Stimulated activated CD4-positive, alpha-beta T cell treated with anti-CD3 and anti-CD28 coated beads, Interleukin-1b, Interleukin-23, amount 100 ng/mL, for 24 hours (primary cell): ENCODE results near the gene PDLIM5.

Source experiments
- DNase-seq, 4 experiments: peaks; one replicate each; pipeline ENCODE4 v3.0.0-alpha.2; 2020; ENCODE audit warnings: low read depth in 4 of 4, low spot score in 1 of 4

The PDLIM5 gene

GRCh38 chr4:94525993-94526728, 74.4 kb downstream of the PDLIM5 start:
- no peak for DNase-seq

- DNase-seq = no peak
Measured at GRCh38 chr4:94527556-94528233, 76.0 kb downstream of the PDLIM5 start.

GRCh38 chr4:94528792-94529451, 77.2 kb downstream of the PDLIM5 start:
- DNase-seq = no peak

GRCh38 chr4:94530073-94530472, 78.3 kb downstream of the PDLIM5 start:
- no peak for DNase-seq

- DNase-seq = no peak
Measured at GRCh38 chr4:94531991-94532789, 80.4 kb downstream of the PDLIM5 start.

GRCh38 chr4:94533405-94534223, 81.9 kb downstream of the PDLIM5 start:
- no peak for DNase-seq

- no peak for DNase-seq
Measured at GRCh38 chr4:94534401-94535312, 82.9 kb downstream of the PDLIM5 start.

- DNase-seq = no peak
Measured at GRCh38 chr4:94536049-94536448, 84.3 kb downstream of the PDLIM5 start.

- no peak for DNase-seq
Measured at GRCh38 chr4:94536649-94537469, 85.1 kb downstream of the PDLIM5 start.

- no peak for DNase-seq
Measured at GRCh38 chr4:94537921-94538628, 86.3 kb downstream of the PDLIM5 start.

GRCh38 chr4:94540476-94540875, 88.7 kb downstream of the PDLIM5 start:
- DNase-seq = no peak

- no peak for DNase-seq
Measured at GRCh38 chr4:94544811-94545210, 93.1 kb downstream of the PDLIM5 start.

GRCh38 chr4:94545296-94545695, 93.6 kb downstream of the PDLIM5 start:
- no peak for DNase-seq

- DNase-seq = no peak
Measured at GRCh38 chr4:94546949-94547348, 95.2 kb downstream of the PDLIM5 start.

- no peak for DNase-seq
Measured at GRCh38 chr4:94548571-94548970, 96.8 kb downstream of the PDLIM5 start.

GRCh38 chr4:94550352-94550751, 98.6 kb downstream of the PDLIM5 start:
- no peak for DNase-seq

- no peak for DNase-seq
Measured at GRCh38 chr4:94550851-94551250, 99.1 kb downstream of the PDLIM5 start.
